LNCAP (cell line): ENCODE measurements around the gene FMNL2.

Experiments
- CTCF ChIP-seq: fragments of 450-650 bp; IDR thresholded peaks from 2 replicates; pipeline ENCODE4 v1.5.1; 2017; ENCODE audit warnings: mild to moderate bottlenecking

The FMNL2 gene

GRCh38 chr2:152523091-152523490 lies 188.1 kb downstream of the FMNL2 start:
- TF ChIP-seq CTCF, result no peak

DNA sequence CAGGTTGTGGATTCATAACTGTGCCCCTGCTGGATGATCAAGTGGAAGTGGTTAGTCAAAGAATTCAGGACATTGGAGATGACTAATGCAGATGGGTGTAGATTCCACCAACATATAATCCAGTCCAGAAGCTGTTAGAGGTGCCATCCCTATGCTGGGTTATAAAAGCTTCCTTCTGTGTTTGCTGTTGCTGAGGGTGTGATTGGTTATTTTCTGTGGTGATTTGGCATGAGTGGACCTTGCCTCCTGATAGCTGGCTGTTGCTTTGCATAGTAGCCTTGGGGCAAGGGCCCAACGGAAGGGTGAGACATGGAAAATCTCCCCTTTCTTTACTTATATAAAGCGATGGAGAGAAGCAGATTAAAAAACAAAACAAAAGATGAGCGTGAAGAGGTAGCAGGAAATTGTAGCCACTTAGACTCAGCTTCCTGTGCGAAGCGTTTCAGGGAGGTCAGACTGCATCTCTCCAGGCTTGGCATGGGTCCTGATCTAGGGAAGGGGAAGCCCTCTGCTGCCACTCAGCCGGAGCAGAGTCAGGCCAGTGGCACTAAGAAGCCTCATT lies 190.4 kb downstream of the FMNL2 start:
- no peak for TF ChIP-seq CTCF

GRCh38 chr2:152529420-152530115 lies 194.6 kb downstream of the FMNL2 start:
- TF ChIP-seq CTCF, result no peak

- TF ChIP-seq CTCF, result no peak
Measured at GRCh38 chr2:152532241-152532640, 197.3 kb downstream of the FMNL2 start.

GRCh38 chr2:152534460-152535135 lies 199.6 kb downstream of the FMNL2 start:
- TF ChIP-seq CTCF, result no peak

- TF ChIP-seq CTCF, result no peak
Measured at GRCh38 chr2:152537081-152537651, 202.2 kb downstream of the FMNL2 start.

DNA sequence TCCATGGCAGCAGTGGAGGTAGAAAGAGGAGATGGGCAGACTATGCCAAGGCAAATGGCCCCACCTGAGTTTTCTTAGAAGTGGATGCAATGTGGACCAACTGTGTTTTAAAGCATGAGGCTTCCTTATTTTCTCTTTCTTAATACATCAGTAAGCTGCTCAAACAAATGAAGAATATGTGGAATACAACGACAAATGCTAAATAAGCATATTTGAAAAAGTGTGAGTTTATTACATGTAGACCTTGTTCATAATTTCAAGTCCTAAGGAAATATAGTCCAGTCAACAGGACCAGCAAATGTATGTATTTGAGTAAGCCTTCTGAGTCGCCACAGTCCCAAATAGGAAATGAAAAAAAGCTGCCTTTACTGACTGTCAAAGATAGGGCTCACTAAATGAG lies 204.4 kb downstream of the FMNL2 start:
- no peak for TF ChIP-seq CTCF
